ENCODE measurements around the gene NRG2.

The NRG2 gene

DNA sequence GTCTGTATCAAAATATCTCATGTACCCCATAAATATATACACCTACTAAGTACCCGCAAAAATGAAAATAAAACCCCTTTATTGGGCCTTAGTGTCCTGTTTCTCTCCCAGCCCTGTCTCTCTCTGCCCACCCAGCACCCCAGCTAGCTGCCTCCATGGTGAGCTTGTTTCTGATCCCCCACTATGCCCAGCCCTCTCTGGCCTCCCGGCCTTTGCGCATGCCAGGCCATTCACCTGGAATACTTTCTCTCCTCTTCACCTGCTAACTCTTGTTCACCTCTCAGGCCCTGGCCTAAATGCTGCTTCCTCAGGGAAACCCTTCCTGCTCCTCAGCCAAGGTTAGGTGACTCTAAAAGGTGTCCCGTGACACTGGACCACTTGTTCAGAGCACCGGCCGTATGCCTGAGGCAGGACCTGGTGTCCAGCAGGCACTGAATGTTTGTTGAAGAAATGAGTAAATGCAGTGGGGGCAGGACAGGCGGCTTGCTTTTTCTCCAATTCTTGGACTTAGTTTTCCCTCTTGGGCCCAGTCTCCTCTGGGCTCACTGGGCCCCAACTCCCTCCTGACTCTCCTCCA is 189.0 kb downstream of the NRG2 start:
- TF ChIP-seq CTCF (IDR thresholded peaks at IDR 0.05; ENCODE audit: control insufficient read depth, insufficient read depth, low read depth, low read length, missing control alignments) = no peak
- DNase-seq (ENCODE audit: low read depth) = no peak
- H3K4me3 ChIP-seq (ENCODE audit: control insufficient read depth, low read depth, low read length) = no peak overlapping the region

- DNase-seq (ENCODE audit: low read depth) = no peak
- H3K4me3 ChIP-seq (ENCODE audit: control insufficient read depth, low read depth, low read length) = no peak overlapping the region
- no peak for TF ChIP-seq CTCF (IDR thresholded peaks at IDR 0.05; ENCODE audit: control insufficient read depth, insufficient read depth, low read depth, low read length, missing control alignments)
Measured at GRCh38 chr5:139852696-139853095, 190.4 kb downstream of the NRG2 start.

DNA sequence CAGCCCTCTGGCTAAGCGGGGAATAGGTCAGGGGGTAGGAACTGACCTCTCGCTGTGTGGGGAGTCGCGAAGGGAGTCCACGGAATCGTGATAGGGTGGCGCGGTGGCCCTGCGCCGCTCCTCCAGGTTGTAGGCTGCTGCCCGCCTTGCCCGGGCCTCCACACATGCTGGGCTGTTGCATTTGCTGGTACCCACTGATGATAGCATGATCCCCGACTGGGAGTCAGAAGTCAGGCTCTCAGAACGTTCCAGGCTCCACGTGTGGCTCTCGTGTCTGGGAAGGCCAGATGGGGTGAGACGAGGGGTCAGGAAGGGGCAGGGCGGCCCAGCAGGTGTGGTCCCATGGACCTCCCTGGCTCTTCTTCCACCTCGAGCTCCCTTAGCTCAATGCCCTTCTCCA is 191.5 kb downstream of the NRG2 start:
- no peak for DNase-seq (ENCODE audit: low read depth)
- TF ChIP-seq CTCF (IDR thresholded peaks at IDR 0.05; ENCODE audit: control insufficient read depth, insufficient read depth, low read depth, low read length, missing control alignments) = no peak
- H3K4me3 ChIP-seq (ENCODE audit: control insufficient read depth, low read depth, low read length) = no peak overlapping the region

DNA sequence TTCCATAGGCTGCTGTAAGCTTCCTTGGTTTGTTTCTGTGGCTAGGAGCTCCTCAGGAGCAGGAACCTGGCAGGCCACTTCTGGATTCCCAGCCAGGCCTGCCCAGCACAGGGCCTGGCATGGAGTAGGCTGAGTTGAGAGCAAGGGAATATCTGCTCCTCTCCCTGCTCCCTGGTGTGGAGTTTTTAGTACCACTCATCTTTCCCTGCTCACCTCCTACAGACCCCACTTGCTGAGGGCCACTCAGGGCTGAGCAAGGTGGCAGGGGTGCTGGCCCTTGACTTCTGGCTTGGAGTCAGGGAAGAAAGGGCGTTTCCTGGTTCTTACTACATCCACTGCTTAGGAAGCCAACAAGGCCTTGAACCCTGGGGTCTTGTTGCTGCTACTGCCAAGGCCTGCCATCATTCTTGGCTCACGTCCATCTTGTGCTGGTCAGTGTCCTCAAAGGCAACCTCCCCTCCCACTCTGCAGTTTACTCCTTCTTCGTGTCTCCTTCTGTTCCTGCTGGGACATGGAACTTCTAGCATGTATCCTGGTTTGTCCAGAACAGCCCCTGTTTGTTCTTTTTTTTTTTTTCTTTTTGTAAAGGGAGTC is 192.6 kb downstream of the NRG2 start:
- H3K4me3 ChIP-seq (ENCODE audit: control insufficient read depth, low read depth, low read length) = no peak overlapping the region
- no peak for TF ChIP-seq CTCF (IDR thresholded peaks at IDR 0.05; ENCODE audit: control insufficient read depth, insufficient read depth, low read depth, low read length, missing control alignments)
- DNase-seq (ENCODE audit: low read depth) = no peak

- DNase-seq (ENCODE audit: low read depth) = no peak
- TF ChIP-seq CTCF (IDR thresholded peaks at IDR 0.05; ENCODE audit: control insufficient read depth, insufficient read depth, low read depth, low read length, missing control alignments) = no peak
- H3K4me3 ChIP-seq (ENCODE audit: control insufficient read depth, low read depth, low read length) = no peak overlapping the region
Measured at GRCh38 chr5:139849942-139850341, 193.2 kb downstream of the NRG2 start.

DNA sequence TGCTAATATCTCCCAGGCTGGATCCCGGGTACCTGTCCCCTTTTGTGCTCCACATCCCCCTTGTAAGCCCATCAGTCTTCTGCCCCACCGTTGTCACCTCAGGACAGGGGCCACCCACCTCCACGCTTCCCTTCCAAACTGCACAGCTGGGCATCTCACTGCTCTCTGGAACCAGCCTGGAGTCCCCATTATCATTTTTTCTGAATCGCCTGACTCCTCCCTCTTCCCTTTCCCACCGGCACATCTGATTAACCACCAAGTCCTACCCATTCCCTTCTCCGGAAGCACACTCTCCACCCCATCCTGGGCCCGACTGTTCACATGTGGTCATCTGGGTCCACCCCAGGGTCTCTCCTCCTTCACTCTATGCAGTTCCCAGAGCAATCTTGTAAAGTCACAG is 193.6 kb downstream of the NRG2 start:
- no peak for TF ChIP-seq CTCF (IDR thresholded peaks at IDR 0.05; ENCODE audit: control insufficient read depth, insufficient read depth, low read depth, low read length, missing control alignments)

More for the DNA sequence above, 193.6 kb downstream of the NRG2 start:
- H3K4me3 ChIP-seq (ENCODE audit: control insufficient read depth, low read depth, low read length) = no peak overlapping the region
- DNase-seq (ENCODE audit: low read depth) = no peak

Measured in AG09309 (cell line).